Left lung (tissue), 10 donors: ENCODE results near the gene HYAL3. TPM values are rescaled to one million over a fixed set of nuclear protein-coding genes. Genes with fewer than 3 reads are reported as not detected.

ENCODE experiments used
- ATAC-seq: fragments of 200-7000 bp; cut with Tn5 transposase; one replicate; pipeline ENCODE4 v1.9.1; 2020; ENCODE audit warnings: moderate library complexity
- DNase-seq, 4 donors: peaks; one replicate each; pipeline ENCODE4 v3.0.0-alpha.2; 2013 to 2020
- H3K27ac ChIP-seq, 2 donors: fragments of 200-600 bp; sonication (generic) in 1 of 2; one replicate each; pipeline versions ENCODE4 v1.5.0 to v1.8.0; 2020 to 2021
- H3K27me3 ChIP-seq, 2 donors: fragments of 200-600 bp; sonication (generic) in 1 of 2; one replicate each; pipeline versions ENCODE4 v1.5.0 to v1.8.0; 2020 to 2021
- H3K36me3 ChIP-seq, 2 donors: fragments of 200-600 bp; sonication (generic) in 1 of 2; one replicate each; pipeline versions ENCODE4 v1.5.0 to v1.8.0; 2020 to 2021
- H3K4me1 ChIP-seq, 2 donors: fragments of 200-600 bp; one replicate each; pipeline ENCODE4 v1.8.0; 2021
- H3K4me3 ChIP-seq, 2 donors: fragments of 200-600 bp; sonication (generic) in 1 of 2; one replicate each; pipeline versions ENCODE4 v1.5.0 to v1.8.0; 2020 to 2021; ENCODE audit warnings: mild to moderate bottlenecking in 1 of 2
- H3K9me3 ChIP-seq, 2 donors: fragments of 200-600 bp; sonication (generic) in 1 of 2; one replicate each; pipeline versions ENCODE4 v1.5.0 to v1.8.0; 2020 to 2021
- intact Hi-C, 2 donors: fragments of 100-400 bp; cut with DNase I; formaldehyde crosslinking; loops; one replicate each; pipeline versions ENCODE4 v1.11.2 to v1.14.2; 2022
- polyA plus RNA-seq, 6 donors: library from polyadenylated mRNA; unstranded; fragments of 120-200 nt; gene quantifications; one replicate each; pipeline ENCODE4 v1.2.1, GENCODE V29; 2013; ENCODE audit not compliant: insufficient read length in 6 of 6
- total RNA-seq, 2 donors: library from RNA; stranded (reverse); fragmentation: NEBNext Ultra II Directional; extraction: Animal tissue kit (Norgen Biotek cat#: 25700); gene quantifications; one replicate each; pipeline ENCODE4 v1.2.1, GENCODE V29; 2021
- TF ChIP-seq, protein P1 (sequence below), 2 donors: fragments of 200-600 bp; sonication (generic) in 1 of 2; IDR thresholded peaks; one replicate each; pipeline versions ENCODE4 v1.5.0 to v1.8.0; 2021; ENCODE audit warnings: antibody characterized with exemption in 2 of 2
- donor health status: DM: no; HTN: yes; CAD: no.
- donor health status: DM: no; HTN: no; CAD: no.

Gene HYAL3
- total and polyA plus RNA-seq, 8 donors, result 2.3 to 5.2 (median 4.3) TPM

DNA sequence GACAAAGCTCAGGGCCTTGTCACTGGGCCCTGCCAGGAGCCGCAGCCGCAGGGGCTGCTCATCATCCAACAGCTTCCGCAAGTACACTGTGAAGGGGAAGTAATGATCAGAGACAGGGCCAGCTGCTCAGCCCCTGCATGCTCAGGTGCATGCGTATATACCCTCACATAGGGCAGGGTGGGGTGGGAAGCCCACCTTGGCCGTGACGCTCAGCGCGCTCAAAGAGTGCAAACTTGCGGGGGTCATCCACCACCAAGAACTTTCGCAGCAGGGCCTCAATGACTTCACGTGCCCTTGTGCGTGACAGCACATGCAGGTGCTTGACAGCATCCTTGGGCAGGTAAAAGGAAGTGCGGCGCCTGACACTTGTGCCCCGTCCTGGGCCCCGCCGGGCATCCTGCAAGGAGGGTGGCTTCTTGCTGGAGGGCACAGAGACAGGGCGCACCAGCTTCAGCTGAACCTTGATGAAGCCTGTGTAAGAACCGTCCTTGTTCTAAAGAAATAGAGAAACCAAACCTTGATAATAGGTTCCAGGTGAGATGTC, 32.2 kb upstream of the HYAL3 start:
- Histone ChIP-seq H3K4me3 (no peak overlapping the region), H3K27me3 (no peaks in the 10 kb centered on the region), H3K27ac (no peak overlapping the region), H3K4me1 (peaks cover 26 to 69% of the 10 kb centered on the region in 2 donors), H3K9me3 (no peaks in the 10 kb centered on the region), H3K36me3 (peaks cover 0 to 46% of the 10 kb centered on the region in 2 donors)
- peak in 1 of 4 donors; percentile 54 for DNase-seq
- intact Hi-C loops, result no loop called here
- no peak for ATAC-seq
- TF ChIP-seq, protein P1, sequence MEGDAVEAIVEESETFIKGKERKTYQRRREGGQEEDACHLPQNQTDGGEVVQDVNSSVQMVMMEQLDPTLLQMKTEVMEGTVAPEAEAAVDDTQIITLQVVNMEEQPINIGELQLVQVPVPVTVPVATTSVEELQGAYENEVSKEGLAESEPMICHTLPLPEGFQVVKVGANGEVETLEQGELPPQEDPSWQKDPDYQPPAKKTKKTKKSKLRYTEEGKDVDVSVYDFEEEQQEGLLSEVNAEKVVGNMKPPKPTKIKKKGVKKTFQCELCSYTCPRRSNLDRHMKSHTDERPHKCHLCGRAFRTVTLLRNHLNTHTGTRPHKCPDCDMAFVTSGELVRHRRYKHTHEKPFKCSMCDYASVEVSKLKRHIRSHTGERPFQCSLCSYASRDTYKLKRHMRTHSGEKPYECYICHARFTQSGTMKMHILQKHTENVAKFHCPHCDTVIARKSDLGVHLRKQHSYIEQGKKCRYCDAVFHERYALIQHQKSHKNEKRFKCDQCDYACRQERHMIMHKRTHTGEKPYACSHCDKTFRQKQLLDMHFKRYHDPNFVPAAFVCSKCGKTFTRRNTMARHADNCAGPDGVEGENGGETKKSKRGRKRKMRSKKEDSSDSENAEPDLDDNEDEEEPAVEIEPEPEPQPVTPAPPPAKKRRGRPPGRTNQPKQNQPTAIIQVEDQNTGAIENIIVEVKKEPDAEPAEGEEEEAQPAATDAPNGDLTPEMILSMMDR (IDR thresholded peaks at IDR 0.05), result no peak

DNA sequence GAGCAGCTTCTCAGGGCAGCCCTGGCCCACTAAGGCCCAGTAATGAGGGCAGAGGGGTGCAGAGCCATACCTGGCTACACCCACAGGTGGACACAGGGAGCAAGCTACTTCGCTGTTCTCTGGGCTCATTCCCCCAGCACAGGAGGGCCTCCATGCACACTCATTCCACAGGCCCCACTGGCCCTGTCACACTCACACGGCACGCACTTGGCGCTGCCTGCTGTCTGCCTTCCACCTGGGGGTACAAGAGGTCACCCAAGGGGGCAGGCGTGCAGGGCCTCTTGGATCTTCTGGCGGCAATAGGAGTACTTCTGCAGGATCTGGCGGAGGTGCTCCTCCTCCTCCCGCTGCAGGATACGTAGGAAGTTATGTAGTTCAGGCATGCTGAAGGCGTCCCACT, 31.1 kb upstream of the HYAL3 start:
- TF ChIP-seq, protein P1 (IDR thresholded peaks at IDR 0.05), result no peak
- Histone ChIP-seq H3K9me3 (no peaks in the 10 kb centered on the region), H3K27ac (no peak overlapping the region), H3K36me3 (peaks cover 0 to 57% of the 10 kb centered on the region in 2 donors), H3K4me1 (peaks cover 15 to 68% of the 10 kb centered on the region in 2 donors), H3K27me3 (no peaks in the 10 kb centered on the region), H3K4me3 (no peak overlapping the region)
- intact Hi-C loops, result no loop called here
- ATAC-seq, result no peak
- DNase-seq, result no peak

DNA sequence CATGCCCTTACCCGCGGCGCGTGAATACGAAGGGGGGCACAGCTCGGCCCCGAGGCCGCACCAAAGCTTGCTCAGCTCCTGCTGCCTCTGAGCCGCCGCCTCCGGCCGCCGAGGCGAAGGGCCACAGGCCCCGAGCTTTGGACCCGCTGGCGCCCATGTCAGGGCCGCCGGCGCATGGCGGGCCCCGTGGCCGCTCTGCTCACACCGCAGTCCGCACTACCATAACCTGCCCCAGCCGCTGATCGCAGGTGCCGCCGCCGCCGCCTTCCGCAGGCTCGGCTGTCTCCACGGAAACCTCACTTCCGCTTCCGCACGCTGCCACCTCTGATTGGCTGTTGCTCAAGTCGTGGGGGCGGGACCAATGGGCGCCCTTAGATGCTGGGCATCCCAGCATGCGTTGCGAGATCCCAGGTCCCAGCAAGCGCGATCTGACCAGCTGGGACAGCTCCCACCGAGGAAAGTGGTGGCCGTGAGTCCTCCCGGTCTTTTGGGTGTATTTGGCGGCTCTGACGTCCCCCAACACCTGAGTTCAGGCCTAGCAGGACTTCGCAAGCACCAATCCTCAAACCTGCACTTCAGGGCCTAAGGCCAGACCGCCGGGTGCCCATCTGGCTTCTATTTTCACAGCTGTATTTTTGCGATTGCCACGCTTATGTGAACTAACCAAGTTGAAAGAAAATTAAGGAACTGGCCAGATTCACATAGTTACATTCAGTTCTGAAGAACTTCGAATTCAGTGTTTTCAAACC, 28.9 kb upstream of the HYAL3 start, which contains the start of gene TUSC2:
Gene TUSC2 (minus strand): TSS at position 281 of the 749 bp plus-strand sequence. CDS start 124 bp downstream, at position 157.
- peaks cover 0 to 58% of the 10 kb centered on the region in 2 donors for H3K36me3 ChIP-seq
- DNase-seq, result peak; percentile 94 to 98 (median 97)
- peak within 1 kb of the TSS; percentile 59 to 84 for H3K27ac ChIP-seq
- peak within 1 kb of the TSS; percentile 95 to 100 for H3K4me3 ChIP-seq
- peak; percentile 93 for ATAC-seq
- H3K9me3 ChIP-seq, result no peaks in the 10 kb centered on the region
- H3K27me3 ChIP-seq, result no peaks in the 10 kb centered on the region
- TF ChIP-seq, protein P1 (IDR thresholded peaks at IDR 0.05), result no peak
- intact Hi-C loops, result no loop called here
- H3K4me1 ChIP-seq, result peaks cover 6 to 68% of the 10 kb centered on the region in 2 donors

DNA sequence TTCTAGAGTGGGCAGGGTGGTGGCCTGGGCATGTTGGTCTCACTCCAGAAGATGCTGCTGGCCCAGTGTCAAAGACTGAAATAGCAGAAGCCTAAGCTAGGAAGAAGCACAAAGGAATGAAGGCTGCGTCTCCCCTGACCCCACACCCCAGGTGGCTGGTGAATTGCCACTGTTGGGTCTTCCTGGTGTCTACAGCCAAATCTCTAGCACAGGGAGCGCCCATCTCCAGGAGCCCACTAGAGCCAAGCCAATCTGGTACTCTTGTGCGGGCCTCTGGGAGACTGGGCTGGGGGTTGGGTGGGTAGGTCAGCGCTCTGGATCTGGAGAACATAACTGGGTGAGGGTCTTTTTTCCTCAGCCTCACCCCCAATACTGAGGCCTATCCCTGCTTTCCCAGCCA, 27.9 kb upstream of the HYAL3 start:
- Histone ChIP-seq H3K4me1 (peaks cover 11 to 68% of the 10 kb centered on the region in 2 donors), H3K36me3 (peaks cover 0 to 49% of the 10 kb centered on the region in 2 donors), H3K4me3 (peak overlapping the region; percentile 95 to 100), H3K27ac (no peak overlapping the region), H3K9me3 (no peaks in the 10 kb centered on the region), H3K27me3 (no peaks in the 10 kb centered on the region)
- intact Hi-C loops, result no loop called here
- DNase-seq, result no peak
- TF ChIP-seq, protein P1 (IDR thresholded peaks at IDR 0.05), result no peak
- no peak for ATAC-seq

DNA sequence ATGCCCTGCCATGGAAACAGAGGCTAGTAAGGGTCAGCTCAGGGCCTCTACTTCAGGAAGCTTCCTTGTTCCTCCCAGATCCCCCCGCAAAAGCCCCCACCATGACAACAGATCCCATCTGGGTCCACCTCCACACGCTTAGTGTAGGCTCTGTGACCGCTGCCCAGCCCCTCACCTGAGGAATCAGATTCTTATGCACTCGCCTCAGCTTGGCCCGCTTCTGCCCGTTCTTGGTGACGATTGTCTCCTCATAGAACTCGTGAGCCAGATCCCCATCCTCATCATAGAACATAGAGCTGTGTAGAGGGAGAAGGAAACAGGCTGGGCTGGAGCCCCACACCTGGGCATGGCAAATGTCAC, 27.0 kb upstream of the HYAL3 start:
- Histone ChIP-seq H3K4me3 (no peak overlapping the region), H3K4me1 (peaks cover 14 to 67% of the 10 kb centered on the region in 2 donors), H3K36me3 (peaks cover 0 to 40% of the 10 kb centered on the region in 2 donors), H3K27ac (peak overlapping the region in 1 of 2 donors; percentile 93), H3K9me3 (no peaks in the 10 kb centered on the region), H3K27me3 (no peaks in the 10 kb centered on the region)
- DNase-seq (no peak), ATAC-seq (no peak)
- intact Hi-C loops, result no loop called here
- TF ChIP-seq, protein P1 (IDR thresholded peaks at IDR 0.05), result no peak
